ENCODE results near the gene KCNQ1.

The KCNQ1 gene

GRCh38 chr11:2796508-2797113 lies 351.8 kb downstream of the KCNQ1 start:
- DNase-seq (ENCODE audit: low read depth in 2 of 2) = no peak

DNA sequence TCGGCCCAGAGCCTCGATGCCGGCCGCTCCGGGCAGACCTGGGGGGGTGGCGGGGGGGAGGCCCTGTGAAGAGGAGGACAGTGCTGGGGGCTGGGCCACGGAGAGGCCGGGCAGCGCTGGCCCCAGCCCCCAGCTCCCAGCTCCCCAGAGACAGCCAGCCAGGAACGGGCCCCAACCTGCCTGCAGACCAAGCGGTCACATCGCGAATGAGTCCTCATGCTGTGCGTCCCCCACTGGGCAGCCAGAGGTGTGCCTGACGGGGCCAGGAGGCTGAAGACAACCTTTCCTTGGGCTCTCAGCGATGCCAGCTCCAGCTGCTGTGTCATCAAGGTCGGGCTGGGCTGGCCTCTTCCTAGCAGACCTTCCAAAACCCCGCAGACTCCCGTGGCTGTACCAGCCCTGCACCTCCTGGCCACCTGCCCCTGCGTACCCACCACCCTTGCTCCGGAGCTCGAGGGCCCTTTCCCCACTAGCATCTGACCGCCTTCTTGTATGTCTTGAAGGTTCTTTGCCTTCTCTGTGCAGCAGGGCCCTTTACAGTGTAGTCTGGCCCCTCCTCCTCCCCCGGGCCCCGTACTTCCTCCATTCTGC lies 352.4 kb downstream of the KCNQ1 start:
- no peak for DNase-seq (ENCODE audit: low read depth in 2 of 2)

- DNase-seq (ENCODE audit: low read depth in 2 of 2) = no peak
Measured at GRCh38 chr11:2797741-2798361, 353.0 kb downstream of the KCNQ1 start.

DNA sequence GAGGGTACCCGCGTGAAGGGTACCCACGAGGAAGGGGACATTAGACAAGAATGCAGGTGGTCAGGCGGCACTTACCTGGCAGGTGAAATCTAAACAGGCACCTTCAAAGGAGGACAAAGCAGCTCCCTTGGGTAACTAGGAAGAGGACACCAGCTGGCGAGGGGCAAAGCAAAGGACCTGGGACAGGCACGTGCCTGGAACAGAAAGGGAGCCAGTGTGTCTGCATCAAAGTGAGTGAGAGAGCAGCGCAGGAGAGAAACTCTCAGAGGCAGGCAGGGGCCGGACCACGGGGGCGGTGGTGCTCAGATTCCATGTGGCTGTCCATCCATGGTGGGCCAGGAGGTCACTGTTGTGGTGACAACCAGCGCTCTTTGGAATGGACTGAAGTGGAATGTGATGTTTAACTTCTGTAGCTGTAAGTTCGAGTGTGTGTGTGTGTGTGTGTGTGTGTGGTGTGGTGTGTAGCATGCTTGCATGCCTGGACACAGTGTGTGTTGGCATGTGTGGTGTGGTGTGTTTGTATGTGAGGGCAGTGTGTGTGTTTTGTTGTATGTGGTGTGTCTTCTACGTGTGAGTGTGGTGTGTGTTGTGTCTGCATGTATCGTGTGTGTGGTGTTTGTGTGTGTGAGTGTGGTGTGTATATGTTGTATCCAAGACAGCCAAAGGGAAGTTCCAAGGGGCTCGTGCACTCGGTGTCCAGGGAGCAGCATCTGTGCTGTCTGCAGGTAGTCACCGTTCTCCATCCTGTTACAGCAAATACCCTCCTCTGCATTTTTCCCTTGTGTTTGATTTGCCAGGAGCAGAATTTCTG lies 354.3 kb downstream of the KCNQ1 start:
- DNase-seq (ENCODE audit: low read depth in 2 of 2) = no peak

DNA sequence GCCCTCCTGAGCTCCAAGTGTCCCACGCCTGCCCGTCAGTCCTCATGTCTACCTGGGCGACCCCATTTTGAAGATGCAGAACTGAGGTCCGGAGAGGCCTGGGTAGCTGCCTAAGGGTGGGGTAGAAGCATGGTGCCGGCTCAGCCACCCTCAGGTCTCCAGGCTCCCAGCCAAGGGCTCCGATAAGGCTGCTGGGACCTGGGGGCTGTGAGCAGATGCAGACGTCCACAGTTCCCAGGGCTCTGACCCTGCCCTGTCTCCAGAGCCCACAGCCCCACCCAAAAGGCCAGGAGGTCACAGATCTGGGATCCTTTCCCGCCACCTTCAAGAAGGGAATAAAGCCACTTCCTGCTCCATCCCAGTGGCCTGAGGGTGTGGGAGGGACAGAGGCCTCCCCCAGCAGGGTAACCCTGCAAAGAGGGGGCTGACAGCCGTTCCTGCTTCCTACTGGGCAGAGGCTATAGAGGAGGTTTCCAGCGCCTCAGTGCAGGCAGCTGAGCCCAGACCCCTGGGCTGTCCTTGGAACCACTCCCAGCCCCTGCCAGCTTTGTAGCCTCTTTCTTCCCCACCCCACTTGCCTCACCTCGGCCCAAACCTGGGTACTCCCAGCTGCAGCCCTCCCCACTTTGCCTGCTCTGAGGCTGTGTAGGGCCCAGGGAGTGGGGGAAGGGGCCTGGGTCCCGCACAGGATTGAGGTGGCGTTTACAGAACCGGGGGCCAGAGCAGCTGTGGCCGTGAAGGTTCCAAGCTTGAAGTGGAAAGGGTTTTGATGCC lies 355.3 kb downstream of the KCNQ1 start:
- no peak for DNase-seq (ENCODE audit: low read depth in 2 of 2)

- no peak for DNase-seq (ENCODE audit: low read depth in 2 of 2)
Measured at GRCh38 chr11:2800655-2801531, 356.1 kb downstream of the KCNQ1 start.

DNA sequence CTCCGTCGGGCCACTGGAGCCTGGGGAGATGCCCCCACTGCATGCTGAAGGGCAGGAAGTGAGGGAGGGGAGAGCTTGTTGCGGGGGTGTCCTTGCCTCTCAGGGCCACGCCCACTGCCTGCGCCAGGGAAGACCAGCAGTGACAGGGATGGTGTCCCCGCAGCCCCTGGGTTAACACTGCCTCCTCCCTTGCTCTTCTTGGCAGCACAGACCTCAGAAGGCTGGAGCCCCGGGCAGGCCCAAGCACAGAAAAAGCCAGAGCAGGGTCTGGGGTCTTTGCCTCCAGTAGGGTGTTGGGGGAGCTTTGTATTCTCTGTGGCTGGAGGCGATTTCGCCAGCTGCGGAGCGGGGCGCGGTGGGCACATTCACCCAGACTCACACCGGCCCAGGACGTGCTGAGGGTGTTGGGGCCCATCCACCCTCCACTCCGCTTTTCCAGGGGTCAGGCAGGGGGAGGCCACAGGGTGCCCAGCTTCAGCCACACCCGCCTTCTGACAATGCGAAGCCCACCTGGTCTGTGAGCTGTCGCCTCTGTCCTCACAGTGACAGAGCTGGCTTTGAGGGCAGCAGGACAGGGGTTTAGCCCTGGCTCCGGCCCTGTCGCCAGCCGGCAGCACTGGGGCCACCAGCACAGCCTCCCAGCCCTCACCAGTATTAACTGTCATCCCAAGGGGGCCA lies 357.0 kb downstream of the KCNQ1 start:
- no peak for DNase-seq (ENCODE audit: low read depth in 2 of 2)

DNA sequence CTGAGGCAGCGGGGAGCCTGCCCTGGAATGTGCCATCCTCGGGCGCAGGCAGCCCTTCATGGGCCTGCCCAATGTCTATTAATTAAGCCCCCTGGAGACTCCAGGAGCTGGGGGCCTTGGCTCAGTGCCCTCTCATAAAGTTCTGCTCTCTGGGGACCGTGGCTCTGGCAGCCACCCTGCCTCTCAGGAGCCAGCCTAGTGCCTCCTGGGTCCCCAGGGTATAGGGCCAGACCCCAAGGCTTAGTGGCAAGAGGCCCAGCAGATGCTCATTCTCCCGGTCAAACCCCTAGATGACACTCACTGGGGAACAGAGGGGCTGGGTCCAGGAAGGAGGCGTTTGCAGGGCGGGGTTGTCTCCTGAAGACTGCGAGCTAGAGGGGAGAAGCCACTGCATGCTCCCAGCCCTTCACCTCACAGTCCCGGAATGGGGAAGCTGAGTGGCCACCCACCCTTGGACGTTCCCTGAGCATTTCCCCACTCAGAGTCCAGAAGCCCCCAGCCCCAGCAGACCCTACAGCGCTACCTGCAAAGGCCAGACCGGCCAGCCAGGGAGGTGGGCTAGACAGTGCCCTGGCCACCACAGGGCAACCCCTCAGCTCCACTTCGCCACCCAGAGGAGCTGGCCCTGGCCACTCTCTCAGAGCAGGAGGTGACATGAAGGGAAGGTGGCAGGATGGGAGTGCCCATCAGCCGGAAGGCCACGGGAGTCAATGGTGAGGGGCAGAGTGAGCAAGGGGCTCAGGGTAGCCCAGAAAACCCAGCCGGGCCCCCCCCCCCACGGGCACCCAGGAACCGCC lies 357.8 kb downstream of the KCNQ1 start:
- DNase-seq (ENCODE audit: low read depth in 2 of 2) = no peak

DNA sequence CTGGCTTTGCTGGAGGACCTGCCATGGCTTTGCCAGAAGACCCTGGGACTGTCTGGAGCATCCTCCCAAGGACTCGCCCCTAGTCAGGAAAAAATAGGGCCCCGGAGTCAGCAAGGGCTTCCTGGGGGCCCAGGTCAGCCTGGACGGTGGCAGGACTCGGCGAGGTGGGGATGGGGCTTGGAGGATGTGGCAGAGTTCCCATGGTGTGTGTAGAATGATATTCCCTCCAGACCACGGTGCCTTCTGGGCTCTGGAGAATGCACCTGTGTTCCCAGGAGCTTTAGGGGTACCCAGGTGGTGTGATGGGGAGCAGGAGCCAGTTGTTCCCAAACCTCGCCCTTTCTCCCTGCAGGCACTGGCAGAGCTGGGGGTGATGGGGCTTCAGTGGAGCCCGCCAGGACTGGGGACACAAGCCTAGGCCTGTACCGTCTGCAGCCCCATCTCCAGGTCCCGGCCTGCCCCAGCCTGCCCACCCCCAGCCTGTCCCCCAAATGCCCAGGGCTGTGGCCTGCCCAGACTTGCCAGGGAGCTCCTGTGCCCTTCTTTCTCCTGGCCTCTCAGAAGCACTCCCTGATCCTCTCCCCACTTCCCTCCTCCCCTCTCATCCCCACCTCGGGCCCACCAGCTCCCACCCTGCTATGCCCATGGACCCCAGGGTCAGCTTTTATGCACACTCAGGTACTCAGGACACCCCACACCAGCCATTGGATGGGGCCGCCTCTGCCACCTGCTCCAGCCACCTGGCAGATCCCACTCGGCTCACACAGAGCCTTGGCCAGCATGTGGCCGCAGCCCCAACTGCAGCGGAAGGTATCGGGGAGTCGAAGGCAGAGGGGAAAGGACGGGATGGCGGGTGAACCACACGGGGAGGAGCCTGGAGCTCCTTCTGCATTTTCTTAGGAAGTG lies 358.6 kb downstream of the KCNQ1 start:
- DNase-seq (ENCODE audit: low read depth in 2 of 2) = no peak

GRCh38 chr11:2804189-2804588 lies 359.4 kb downstream of the KCNQ1 start:
- no peak for DNase-seq (ENCODE audit: low read depth in 2 of 2)

- DNase-seq (ENCODE audit: low read depth in 2 of 2) = no peak
Measured at GRCh38 chr11:2804701-2805387, 360.0 kb downstream of the KCNQ1 start.

GRCh38 chr11:2805388-2806056 lies 360.7 kb downstream of the KCNQ1 start:
- no peak for DNase-seq (ENCODE audit: low read depth in 2 of 2)

DNA sequence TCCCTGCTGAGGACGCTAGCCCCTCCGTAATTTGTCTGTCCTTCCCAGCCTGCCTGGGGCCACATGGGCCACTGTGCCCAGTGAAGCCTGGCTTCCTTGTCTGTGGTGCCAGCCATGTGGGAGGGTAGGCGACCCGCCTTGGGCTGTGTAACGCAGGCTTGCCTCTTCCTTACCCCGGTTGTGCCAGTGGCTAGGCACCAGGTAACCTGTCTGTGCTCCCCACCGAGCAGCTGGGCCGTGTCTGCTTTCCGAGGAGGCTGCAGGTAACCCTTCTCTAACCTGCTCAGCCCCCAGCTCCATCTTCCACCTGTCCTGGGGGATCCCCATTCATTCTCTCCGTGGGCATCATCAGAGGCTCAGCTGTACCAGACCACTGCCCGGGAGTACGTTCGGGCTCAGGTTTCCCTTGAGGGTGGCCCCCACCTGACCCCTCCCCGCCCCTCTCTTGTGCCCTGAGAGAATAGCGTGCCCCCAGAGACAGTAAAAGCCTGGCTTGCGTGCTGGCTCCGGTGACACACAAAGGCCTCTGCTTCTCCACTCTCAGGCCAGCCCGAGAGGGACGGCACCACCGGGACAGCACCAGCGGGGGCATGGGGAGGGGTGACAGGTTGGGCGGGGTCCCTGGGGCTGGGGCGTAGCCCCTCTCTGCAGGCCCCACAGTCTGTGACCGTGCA lies 361.7 kb downstream of the KCNQ1 start:
- no peak for DNase-seq (ENCODE audit: low read depth in 2 of 2)

DNA sequence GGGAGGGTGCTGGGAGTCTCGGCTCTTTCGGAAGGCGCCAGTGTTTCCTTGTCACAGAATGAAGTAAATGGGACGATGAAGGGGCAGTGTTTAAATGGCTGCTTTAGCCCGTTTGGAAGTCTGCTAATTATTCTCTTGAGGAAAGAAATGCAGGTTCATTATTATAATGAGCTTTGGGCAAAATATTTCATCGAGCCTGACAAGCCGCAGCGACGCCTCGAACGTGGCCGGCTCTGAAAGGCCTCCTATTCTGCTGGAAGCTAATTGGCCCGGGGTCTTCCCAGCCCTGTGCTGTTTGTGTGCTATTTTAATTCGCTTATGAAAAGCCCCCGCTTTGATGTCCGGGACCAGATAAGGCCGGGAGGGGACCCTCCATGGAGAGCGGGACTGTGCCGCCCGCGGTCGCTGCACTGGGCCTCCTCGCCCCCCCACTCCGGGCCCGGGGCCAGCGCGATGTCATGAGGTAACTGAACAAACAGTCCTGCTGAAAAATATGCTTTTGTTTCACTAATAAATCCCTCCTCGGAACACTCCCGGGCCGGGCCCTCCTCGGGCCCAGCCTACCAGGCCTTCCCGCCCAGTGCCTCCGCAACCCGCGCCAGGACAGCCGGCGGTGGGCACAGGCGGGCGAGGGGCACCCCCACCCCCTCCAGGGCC lies 362.3 kb downstream of the KCNQ1 start:
- DNase-seq (ENCODE audit: low read depth in 2 of 2) = no peak

- no peak for DNase-seq (ENCODE audit: low read depth in 2 of 2)
Measured at GRCh38 chr11:2807801-2808241, 363.0 kb downstream of the KCNQ1 start.

Measured in stimulated activated CD4-positive, alpha-beta T cell treated with anti-CD3 and anti-CD28 coated beads, Interleukin-4, amount 100 ng/mL, for 48 hours (primary cell).